Keratinocyte (primary cell): Measurements from ENCODE around the gene IL1RAPL1.

Source experiments
- CTCF ChIP-seq, 3 experiments: IDR thresholded peaks in 1 of 3; conservative IDR thresholded peaks in 1 of 3; optimal IDR thresholded peaks in 1 of 3; 2 replicates in 2 of 3; 3 replicates in 1 of 3; pipeline versions ENCODE3 to v1.5.1; 2011; ENCODE audit warnings: low read length in 3 of 3, mild to moderate bottlenecking in 3 of 3, moderate library complexity in 2 of 3, control low read depth in 1 of 3, inconsistent platforms in 1 of 3; ENCODE audit not compliant: insufficient read depth in 2 of 3; ENCODE audit errors: extremely low read depth in 1 of 3
- EZH2 ChIP-seq: IDR thresholded peaks from one replicate; pipeline ENCODE4 v1.6.1; 2012; ENCODE audit warnings: inconsistent platforms, mild to moderate bottlenecking, low read length, moderate library complexity

- TF ChIP-seq CTCF (optimal IDR thresholded peaks at IDR 0.05 in 1 of 3, IDR thresholded peaks at IDR 0.05 in 1 of 3, conservative IDR thresholded peaks at IDR 0.05 in 1 of 3; ENCODE audit: extremely low read depth in 1 of 3, insufficient read depth in 2 of 3, low read length in 3 of 3) (no peak), EZH2 (no peak)
These were observed 873.8 kb downstream of the IL1RAPL1 start for GRCh38 chrX:29461039-29461438.
